SK-MEL-5 (cell line): ENCODE results near the gene DPP7. TPM values are rescaled to one million over a fixed set of nuclear protein-coding genes. Genes with fewer than 3 reads are reported as not detected.

ENCODE experiments used
- DNase-seq: peaks from one replicate; pipeline ENCODE4 v3.0.0-alpha.2; 2016; ENCODE audit warnings: low read depth, low spot score
- in situ Hi-C: cut with HindIII; loops from 2 replicates; pipeline ENCODE4 v1.10.0; 2016; ENCODE audit warnings: low sequenced_read_pairs, high pct_unique_total_duplicates, low pct_unique_long_range_greater_than_20kb
- polyA plus RNA-seq, 2 experiments: library from polyadenylated mRNA; depleted of rRNA; stranded (reverse); fragments of >200 nt; gene quantifications; 2 replicates each; pipeline ENCODE4 v1.2.3, GENCODE V29; 2015
- total RNA-seq: library from RNA; depleted of rRNA; stranded (reverse); fragments of >200 nt; shearing (Covaris generic); gene quantifications from 2 replicates; pipeline ENCODE4 v1.2.3, GENCODE V29; 2014; rRNA removed

DPP7 gene
- 171 and 178 TPM in 2 replicates for total RNA-seq
- polyA plus RNA-seq (2015; cell fraction: cytosol; rRNA removed), result 332 and 335 TPM in 2 replicates
- 2,430 and 3,204 TPM in 2 replicates for polyA plus RNA-seq (2015; cell fraction: nucleus; rRNA removed)

GRCh38 chr9:137114613-137115393 lies at the start of gene DPP7:
Gene DPP7, minus strand, starts transcription at chr9:137114733. Its CDS starts 20 bp downstream, at chr9:137114713.
- DNase-seq, result peak; percentile 49
- in situ Hi-C loops, result no loop called here

- DNase-seq, result no peak
- in situ Hi-C loops, result no loop called here
Measured at GRCh38 chr9:137163805-137164204, 49.3 kb upstream of the DPP7 start.

GRCh38 chr9:137163365-137163715 lies 48.8 kb upstream of the DPP7 start:
- DNase-seq, result peak; percentile 53
- in situ Hi-C loops, result no loop called here

- in situ Hi-C loops, result no loop called here
- peak; percentile 38 for DNase-seq
Measured at GRCh38 chr9:137162505-137163364, 48.2 kb upstream of the DPP7 start.

GRCh38 chr9:137161558-137162486 lies 47.3 kb upstream of the DPP7 start:
- peak; percentile 37 for DNase-seq
- in situ Hi-C loops, result no loop called here

GRCh38 chr9:137160716-137161557 lies 46.4 kb upstream of the DPP7 start:
- in situ Hi-C loops, result no loop called here
- DNase-seq, result no peak

GRCh38 chr9:137160054-137160425 lies 45.5 kb upstream of the DPP7 start:
- in situ Hi-C loops, result no loop called here
- DNase-seq, result no peak

GRCh38 chr9:137159105-137160053 lies 44.8 kb upstream of the DPP7 start:
- in situ Hi-C loops, result no loop called here
- no peak for DNase-seq

GRCh38 chr9:137158625-137159024 lies 44.1 kb upstream of the DPP7 start:
- in situ Hi-C loops, result no loop called here
- no peak for DNase-seq

- in situ Hi-C loops, result no loop called here
- DNase-seq, result no peak
Measured at GRCh38 chr9:137157618-137158415, 43.3 kb upstream of the DPP7 start.

- DNase-seq, result peak; percentile 44
- in situ Hi-C loops, result no loop called here
Measured at GRCh38 chr9:137156567-137157375, 42.2 kb upstream of the DPP7 start.

GRCh38 chr9:137152844-137153405 lies 38.4 kb upstream of the DPP7 start:
- in situ Hi-C loops, result no loop called here

GRCh38 chr9:137150617-137151457 lies 36.3 kb upstream of the DPP7 start:
- in situ Hi-C loops, result no loop called here
- peak; percentile 79 for DNase-seq

More at GRCh38 chr9:137152844-137153405, 38.4 kb upstream of the DPP7 start:
- DNase-seq, result no peak
